A673 (cell line): ENCODE data around the gene PRKCB.

Source experiments
- EZH2 ChIP-seq: fragments of 200-600 bp; sonication (generic); IDR thresholded peaks from 2 replicates; pipeline ENCODE4 v1.6.1; 2017; ENCODE audit warnings: borderline replicate concordance, low read depth, mild to moderate bottlenecking, mixed read lengths, antibody characterized with exemption, low read length; ENCODE audit not compliant: poor library complexity, severe bottlenecking
- TF ChIP-seq, protein P1 (sequence below): fragments of 300-800, 200-600 bp; sonication (generic); conservative IDR thresholded peaks from 2 replicates; pipeline ENCODE4 v1.5.1; 2017; ENCODE audit warnings: low read depth, mild to moderate bottlenecking, antibody characterized with exemption, low read length, moderate library complexity, mixed read lengths

DNA sequence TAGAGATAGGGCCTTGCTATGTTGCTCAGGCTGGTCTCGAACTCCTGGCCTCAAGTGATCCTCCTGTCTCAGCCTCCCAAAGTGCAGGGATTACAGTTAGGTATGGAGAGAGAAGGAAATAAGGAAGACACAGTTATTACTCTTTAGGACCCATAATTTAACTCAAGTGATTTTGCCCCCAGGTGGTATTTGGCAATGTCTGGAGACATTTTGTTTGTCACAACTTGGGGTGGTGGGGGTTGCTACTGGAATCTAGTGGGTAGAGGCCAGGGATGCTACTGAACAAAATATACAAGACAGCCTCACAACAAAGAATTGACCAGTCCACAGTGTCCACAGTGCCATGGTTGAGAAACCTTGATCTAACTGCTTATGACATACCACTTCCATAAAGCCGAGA is 64.1 kb downstream of the PRKCB start:
- TF ChIP-seq, protein P1, sequence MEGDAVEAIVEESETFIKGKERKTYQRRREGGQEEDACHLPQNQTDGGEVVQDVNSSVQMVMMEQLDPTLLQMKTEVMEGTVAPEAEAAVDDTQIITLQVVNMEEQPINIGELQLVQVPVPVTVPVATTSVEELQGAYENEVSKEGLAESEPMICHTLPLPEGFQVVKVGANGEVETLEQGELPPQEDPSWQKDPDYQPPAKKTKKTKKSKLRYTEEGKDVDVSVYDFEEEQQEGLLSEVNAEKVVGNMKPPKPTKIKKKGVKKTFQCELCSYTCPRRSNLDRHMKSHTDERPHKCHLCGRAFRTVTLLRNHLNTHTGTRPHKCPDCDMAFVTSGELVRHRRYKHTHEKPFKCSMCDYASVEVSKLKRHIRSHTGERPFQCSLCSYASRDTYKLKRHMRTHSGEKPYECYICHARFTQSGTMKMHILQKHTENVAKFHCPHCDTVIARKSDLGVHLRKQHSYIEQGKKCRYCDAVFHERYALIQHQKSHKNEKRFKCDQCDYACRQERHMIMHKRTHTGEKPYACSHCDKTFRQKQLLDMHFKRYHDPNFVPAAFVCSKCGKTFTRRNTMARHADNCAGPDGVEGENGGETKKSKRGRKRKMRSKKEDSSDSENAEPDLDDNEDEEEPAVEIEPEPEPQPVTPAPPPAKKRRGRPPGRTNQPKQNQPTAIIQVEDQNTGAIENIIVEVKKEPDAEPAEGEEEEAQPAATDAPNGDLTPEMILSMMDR = no peak
- no peak for TF ChIP-seq EZH2
